ENCODE measurements around the gene PSMD7. TPM values are rescaled to one million over a fixed set of nuclear protein-coding genes. Genes with fewer than 3 reads are reported as not detected.

PSMD7 gene
- total RNA-seq, 1 donor from 2014 or later, result 79.8 TPM

GRCh38 chr16:74283716-74284115 is 12.9 kb upstream of the PSMD7 start:
- H3K27me3 ChIP-seq (ENCODE audit: control insufficient read depth, insufficient read depth, low read length), result no peaks in the 10 kb centered on the region
- DNase-seq (ENCODE audit: low read depth), result no peak
- H3K4me3 ChIP-seq (ENCODE audit: low read depth, low read length), result no peak overlapping the region
- no peak for FAIRE-seq
- TF ChIP-seq, protein P1, sequence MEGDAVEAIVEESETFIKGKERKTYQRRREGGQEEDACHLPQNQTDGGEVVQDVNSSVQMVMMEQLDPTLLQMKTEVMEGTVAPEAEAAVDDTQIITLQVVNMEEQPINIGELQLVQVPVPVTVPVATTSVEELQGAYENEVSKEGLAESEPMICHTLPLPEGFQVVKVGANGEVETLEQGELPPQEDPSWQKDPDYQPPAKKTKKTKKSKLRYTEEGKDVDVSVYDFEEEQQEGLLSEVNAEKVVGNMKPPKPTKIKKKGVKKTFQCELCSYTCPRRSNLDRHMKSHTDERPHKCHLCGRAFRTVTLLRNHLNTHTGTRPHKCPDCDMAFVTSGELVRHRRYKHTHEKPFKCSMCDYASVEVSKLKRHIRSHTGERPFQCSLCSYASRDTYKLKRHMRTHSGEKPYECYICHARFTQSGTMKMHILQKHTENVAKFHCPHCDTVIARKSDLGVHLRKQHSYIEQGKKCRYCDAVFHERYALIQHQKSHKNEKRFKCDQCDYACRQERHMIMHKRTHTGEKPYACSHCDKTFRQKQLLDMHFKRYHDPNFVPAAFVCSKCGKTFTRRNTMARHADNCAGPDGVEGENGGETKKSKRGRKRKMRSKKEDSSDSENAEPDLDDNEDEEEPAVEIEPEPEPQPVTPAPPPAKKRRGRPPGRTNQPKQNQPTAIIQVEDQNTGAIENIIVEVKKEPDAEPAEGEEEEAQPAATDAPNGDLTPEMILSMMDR (IDR thresholded peaks at IDR 0.05; ENCODE audit: insufficient read depth, low read length, severe bottlenecking), result no peak
- no peaks in the 10 kb centered on the region for H3K36me3 ChIP-seq (ENCODE audit: control insufficient read depth, insufficient read depth, low read length)

GRCh38 chr16:74288065-74288464 is 8.5 kb upstream of the PSMD7 start:
- TF ChIP-seq, protein P1 (IDR thresholded peaks at IDR 0.05; ENCODE audit: insufficient read depth, low read length, severe bottlenecking), result no peak
- Histone ChIP-seq H3K27me3 (ENCODE audit: control insufficient read depth, insufficient read depth, low read length) (no peaks in the 10 kb centered on the region), H3K4me3 (ENCODE audit: low read depth, low read length) (no peak overlapping the region), H3K36me3 (ENCODE audit: control insufficient read depth, insufficient read depth, low read length) (no peaks in the 10 kb centered on the region)
- FAIRE-seq, result no peak
- no peak for DNase-seq (ENCODE audit: low read depth)

DNA sequence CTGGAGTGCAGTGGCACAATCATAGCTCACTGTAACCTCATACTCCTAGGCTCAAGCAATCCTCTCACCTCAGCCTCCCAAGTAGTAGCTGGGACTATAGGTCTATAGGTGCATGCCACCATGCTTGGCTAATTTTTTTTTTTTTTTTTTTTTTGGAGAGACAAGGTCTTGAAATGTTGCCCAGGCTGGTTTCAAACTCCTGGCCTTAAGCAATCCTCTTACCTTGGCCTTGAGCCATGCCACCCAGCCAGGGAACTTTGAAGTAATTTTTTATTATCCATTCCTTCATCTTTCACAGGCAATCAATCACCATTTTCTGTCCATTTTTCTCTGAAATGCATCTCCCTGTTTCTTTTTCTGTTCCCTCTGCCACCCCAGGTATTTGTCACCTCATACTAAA is 6.3 kb upstream of the PSMD7 start:
- no peak for FAIRE-seq
- DNase-seq (ENCODE audit: low read depth), result no peak
- TF ChIP-seq, protein P1 (IDR thresholded peaks at IDR 0.05; ENCODE audit: insufficient read depth, low read length, severe bottlenecking), result no peak
- H3K4me3 ChIP-seq (ENCODE audit: low read depth, low read length), result no peak overlapping the region
- H3K36me3 ChIP-seq (ENCODE audit: control insufficient read depth, insufficient read depth, low read length), result no peaks in the 10 kb centered on the region
- H3K27me3 ChIP-seq (ENCODE audit: control insufficient read depth, insufficient read depth, low read length), result no peaks in the 10 kb centered on the region

GRCh38 chr16:74291176-74291575 is 5.4 kb upstream of the PSMD7 start:
- TF ChIP-seq, protein P1 (IDR thresholded peaks at IDR 0.05; ENCODE audit: insufficient read depth, low read length, severe bottlenecking), result no peak
- Histone ChIP-seq H3K36me3 (ENCODE audit: control insufficient read depth, insufficient read depth, low read length) (no peaks in the 10 kb centered on the region), H3K27me3 (ENCODE audit: control insufficient read depth, insufficient read depth, low read length) (no peaks in the 10 kb centered on the region), H3K4me3 (ENCODE audit: low read depth, low read length) (no peak overlapping the region)
- DNase-seq (ENCODE audit: low read depth) (no peak), FAIRE-seq (no peak)

GRCh38 chr16:74291577-74292208 is 4.9 kb upstream of the PSMD7 start:
- Histone ChIP-seq H3K4me3 (ENCODE audit: low read depth, low read length) (no peak overlapping the region), H3K27me3 (ENCODE audit: control insufficient read depth, insufficient read depth, low read length) (no peaks in the 10 kb centered on the region), H3K36me3 (ENCODE audit: control insufficient read depth, insufficient read depth, low read length) (no peaks in the 10 kb centered on the region)
- peak; percentile 100 for DNase-seq (ENCODE audit: low read depth)
- FAIRE-seq, result peak; percentile 86
- TF ChIP-seq, protein P1 (IDR thresholded peaks at IDR 0.05; ENCODE audit: insufficient read depth, low read length, severe bottlenecking), result no peak

DNA sequence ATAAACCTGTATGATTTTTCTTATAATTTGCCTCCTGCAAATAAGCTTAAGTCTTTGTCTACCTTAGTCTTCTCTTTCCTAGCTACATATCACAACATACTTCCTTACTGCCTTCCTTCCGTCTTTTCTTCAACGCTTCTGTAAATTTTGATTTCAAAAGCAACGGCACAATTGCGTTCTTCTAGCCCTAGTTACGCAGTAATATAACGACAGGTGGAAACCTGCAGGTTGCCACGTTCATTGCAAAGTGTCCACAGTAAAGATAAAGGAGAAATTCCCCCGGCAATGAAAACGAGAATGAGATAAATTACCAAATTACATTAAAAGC is 546 bp upstream of the PSMD7 start:
- peak overlapping the region; percentile 95 for H3K4me3 ChIP-seq (ENCODE audit: low read depth, low read length)
- TF ChIP-seq, protein P1 (IDR thresholded peaks at IDR 0.05; ENCODE audit: insufficient read depth, low read length, severe bottlenecking), result no peak
- H3K36me3 ChIP-seq (ENCODE audit: control insufficient read depth, insufficient read depth, low read length), result peaks cover 16% of the 10 kb centered on the region
- DNase-seq (ENCODE audit: low read depth), result no peak
- no peaks in the 10 kb centered on the region for H3K27me3 ChIP-seq (ENCODE audit: control insufficient read depth, insufficient read depth, low read length)
- FAIRE-seq, result no peak

Data from bronchial epithelial cell (primary cell).